Amniotic epithelial cell (primary cell): Measurements from ENCODE around the gene UNC119B.

Experiments
- DNase-seq: peaks from one replicate; pipeline ENCODE4 v3.0.0-alpha.2; 2010; ENCODE audit warnings: low read depth

The UNC119B gene

DNA sequence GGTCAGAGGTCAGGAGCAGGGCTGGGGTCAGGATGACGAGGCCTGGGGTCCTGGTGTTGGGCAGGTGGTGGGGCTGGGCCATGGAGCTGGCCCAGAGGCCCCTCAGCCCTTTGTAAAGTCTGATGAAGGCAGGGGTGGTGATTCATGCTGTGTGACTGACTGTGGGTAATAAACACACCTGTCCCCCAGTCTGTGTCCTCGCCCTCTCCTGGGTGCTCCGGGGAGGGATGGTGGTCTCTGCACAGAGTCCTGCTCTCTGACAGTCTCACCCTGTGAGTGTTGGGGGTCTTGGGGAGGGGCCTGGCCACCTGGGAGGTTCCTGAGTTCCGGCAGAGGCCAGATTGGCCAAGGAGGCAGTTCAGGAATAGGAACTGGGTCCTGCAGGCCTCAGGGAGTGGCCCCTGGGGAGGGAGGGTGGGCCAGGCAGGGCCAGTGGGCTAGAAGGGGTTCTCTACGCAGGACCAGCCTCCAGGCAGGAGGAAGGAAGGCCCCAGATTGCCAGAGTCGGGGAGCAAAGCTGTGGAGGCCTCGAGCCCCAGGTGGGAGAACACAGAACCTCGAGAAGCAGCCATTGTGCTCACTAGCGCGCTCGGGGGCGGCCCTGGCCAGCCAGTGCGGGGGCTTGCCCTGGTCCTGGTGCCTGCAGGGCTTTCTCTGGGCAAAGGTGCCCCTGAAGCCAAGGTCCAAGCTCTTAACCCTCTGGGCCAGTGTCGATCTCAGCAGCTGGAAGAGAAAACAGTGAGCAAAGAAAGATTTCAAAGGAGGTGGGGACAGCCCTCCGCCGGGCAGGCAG is 29.8 kb downstream of the UNC119B start:
- no peak for DNase-seq

DNA sequence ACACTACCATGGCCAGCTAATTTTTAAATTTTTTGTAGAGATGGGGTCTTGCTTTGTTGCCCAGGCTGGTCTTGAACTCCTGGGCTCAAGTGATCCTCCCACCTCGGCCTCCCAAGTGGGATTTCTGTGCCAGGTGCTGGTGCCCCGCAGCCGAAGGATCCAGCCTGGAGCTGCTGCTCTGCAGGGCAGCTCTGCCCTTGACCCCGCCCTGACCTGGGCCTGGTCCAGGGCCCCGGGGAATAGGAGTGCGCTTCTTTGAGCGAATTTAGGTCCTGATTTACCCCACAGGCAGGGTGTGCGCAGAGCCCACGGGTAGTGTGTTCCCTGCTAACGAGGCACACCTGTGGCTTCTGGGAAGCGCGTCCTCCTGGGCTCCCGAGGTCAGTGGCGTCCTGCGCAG is 30.6 kb downstream of the UNC119B start:
- DNase-seq, result no peak

DNA sequence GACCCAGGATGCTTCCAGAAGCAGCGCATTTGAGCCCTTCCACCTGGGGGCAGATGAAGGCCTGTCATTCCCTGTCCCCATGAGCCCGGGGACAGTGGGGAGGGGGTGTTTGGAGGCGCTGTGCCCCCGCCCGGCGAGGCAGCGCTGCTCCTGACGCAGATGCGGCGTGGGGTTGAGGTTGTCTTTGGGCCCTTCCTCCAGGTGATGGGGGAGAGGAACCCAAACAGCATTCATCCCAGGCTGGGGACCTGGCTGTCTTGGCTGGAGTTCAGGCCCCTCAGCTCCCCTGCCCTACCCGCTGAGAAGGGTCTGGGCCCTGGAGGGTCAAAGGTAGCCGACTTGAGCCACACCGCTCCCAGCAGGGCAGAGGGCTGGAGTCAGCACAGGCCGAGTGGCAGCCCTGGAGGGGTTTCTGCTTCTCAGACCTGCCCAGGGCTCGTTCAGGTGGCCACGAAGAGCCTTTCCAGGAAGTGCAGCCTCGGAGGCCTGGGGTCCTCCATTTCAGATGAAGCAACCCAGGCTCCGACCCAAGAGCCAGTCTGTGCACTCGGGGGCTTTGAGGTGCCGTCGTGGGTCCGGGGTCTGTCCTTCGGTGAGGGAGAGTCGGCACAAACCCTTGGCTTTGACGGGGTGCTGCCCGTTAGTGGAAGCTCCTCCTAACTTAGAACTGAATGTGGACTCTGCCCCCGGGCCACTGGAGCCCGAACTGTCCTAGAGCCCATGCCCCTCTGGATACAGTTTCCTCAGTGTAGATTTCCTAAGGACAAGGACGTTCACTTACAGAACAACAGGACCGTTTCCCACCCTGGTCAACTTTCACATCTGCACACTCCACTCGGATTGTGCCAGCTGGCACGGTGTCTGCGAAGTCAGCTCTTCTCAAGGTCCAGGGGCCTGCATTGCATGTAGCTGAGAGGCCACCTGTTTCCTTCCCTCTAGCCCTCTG is 31.5 kb downstream of the UNC119B start:
- DNase-seq, result no peak

DNA sequence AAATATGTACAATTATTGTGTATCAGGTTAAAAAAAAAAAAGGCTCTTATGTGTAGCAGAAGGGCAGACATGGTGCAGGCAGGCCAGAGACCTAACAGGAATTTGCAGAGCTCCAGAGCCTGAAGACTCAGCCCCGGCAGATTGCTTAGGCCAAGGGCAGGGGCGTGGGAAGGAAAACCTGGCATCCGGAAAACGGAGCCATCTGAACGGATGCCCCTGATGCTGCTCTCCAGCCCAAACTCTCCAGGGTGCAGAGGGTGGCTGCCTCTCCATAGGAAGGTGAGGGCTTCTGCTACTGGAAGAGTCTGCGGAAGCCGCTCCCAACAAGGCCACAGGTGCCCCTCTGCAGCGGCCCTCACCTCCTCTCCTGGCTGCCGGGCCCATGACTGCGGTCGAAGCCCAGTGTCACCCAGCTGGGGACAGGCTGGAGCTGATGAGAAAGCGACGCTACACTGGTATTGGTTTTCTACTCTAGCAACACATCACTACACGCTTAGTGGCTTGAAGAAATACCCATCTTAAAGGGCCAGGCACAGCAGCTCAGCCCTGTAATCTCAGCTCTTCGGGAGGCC is 34.8 kb downstream of the UNC119B start:
- DNase-seq, result no peak

DNA sequence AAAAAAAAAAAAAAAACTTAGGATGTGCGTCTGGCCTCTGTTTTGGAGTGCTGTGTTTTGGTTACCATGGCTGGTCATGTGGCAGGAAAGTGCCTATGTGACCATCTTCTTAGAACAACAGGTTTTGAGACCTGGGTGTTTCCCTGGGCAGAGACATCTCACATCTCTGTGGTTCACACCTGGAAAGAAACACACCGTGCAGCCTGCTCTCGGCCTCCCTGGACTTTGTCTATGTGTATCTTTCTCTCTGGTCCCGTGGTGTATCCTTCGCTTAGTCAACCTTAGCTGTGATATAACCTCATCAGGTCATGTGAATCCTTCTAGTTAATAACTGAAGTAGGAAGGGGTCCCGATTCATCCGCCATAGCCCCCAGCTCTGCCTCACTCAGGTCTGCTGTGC is 38.0 kb downstream of the UNC119B start:
- DNase-seq, result no peak

DNA sequence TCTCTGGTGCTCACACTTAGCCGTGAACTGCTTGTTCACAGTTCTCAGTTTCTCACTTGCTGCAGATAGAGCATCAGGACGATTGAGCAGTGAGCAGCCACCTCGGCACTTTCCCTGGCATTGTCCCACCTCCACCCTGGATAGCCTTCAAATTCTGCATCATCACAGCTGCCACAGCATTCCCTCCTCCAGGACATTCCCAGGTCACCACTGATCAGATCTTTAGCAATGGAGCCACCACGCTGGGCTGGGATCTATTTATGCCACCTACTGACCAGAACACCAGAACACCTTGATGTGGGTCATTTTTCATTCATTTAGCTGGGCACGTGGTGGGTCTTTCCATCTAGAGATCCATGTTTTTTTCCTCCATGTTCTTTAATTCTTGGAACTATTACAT is 39.0 kb downstream of the UNC119B start:
- DNase-seq, result no peak

DNA sequence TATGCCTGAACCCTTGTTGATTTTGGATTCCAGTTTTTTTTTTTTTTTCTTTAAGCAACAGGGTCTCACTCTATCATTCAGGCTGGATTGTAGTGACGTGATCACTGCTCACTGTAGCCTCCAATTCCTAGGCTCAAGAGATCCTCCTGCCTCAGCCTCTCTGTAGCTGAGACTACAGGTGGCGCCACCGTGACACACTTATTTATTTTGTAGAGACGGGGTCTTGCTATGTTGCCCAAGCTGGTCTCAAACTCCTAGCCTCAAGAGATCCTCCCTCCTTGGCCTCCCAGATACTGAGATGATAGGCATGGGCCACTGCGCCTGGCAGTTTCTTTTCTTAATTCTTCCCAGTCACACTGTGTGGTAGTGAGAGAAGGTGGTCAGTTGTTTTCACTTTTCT is 40.5 kb downstream of the UNC119B start:
- no peak for DNase-seq

DNA sequence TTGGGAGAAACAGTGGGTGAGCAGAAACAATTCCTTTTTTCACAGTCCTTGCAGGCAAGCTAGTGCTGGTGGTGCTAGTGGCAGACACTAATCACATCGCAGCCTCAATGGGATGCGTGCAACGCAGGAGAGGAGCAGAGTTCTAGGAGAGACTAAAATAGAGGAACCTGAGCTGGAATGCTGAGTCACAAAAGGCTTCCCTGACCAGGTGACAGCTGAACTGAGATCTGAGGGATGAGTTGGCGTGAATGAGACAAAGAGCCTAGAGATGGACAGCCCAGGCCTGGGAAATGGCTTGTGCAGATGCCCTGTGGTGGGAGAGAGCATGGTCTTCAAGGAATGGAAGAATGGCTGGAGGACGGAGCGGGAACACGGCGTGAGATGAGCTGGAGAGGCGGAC is 41.1 kb downstream of the UNC119B start:
- no peak for DNase-seq

DNA sequence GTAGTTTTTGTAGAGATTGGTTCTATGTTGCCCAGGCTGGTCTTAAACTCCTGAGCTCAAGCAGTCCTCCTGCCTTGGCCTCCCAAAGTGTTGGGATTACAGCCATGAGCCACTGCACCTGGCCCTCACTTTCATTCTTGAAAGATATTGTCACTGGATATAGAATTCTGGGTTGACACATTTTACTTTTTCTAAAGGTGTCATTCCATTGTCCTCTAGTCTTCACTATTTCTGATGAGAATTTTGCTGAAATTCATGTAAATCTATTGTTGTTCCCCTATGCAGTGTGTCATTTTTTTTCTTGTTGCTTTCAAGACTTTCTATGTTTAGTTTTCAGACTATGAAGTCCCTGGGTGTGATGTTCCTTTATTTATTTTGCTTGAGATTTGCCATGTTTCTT is 44.5 kb downstream of the UNC119B start:
- DNase-seq, result no peak

DNA sequence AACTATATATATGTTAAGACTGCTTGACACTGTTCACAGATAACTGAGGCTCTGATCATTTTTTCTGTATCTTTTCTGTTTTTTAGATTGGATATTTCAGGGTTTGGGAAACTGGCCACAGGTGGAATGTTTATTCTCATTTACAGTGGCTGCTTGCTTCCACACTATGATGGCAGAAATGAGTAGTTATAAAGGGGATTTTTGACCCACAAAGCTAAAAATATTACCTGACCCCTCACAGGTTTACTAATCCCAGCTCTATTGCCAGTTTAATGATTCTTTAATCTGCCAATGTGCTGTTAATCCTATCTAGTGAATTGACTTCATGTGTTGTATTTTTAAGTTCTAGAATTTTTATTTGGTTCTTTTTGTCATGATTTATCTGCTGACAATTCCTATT is 45.0 kb downstream of the UNC119B start:
- no peak for DNase-seq

DNA sequence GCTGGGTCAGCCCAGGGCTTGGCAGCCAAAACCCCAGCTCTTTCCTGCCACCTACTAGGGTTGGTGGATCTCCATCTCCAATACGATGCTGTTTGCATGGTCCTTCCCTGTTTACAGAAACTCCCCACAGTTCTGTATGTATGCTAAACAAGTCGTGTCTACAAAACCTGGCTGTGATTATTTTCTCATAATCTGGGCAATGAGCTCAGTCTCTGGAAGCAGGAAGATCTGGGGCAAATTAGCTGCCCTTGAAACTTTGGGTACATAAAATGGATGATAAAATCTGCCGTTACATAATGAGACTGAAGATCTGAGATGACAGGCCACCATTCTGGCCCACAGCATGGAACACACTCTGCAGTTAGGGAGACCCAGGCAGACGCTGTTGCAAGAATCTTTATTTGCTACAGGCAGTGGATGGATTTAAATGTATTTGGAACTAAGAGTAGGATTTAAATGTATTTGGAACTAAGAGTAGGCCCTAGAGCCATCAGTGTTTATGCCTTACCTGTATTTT is 47.0 kb downstream of the UNC119B start:
- no peak for DNase-seq

DNA sequence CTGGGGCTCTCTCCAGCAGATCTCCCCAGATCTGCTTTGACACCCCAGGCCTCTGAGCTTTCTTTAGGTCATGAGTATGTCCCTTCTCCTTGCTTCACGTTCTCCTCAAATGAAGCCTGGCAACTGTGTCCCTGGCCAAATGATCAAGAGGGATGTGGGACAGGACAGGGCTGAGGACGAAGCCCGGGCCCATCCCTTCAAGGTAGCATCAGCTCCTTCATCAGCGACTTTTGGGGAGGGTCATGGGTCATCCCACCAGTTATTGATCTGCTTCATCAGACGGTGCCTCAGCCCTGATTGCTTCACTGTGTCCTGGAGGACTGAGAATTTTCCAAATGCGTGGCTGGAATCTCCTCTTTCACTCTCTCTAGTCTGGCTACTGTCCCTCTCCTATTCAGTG is 47.7 kb downstream of the UNC119B start:
- no peak for DNase-seq

DNA sequence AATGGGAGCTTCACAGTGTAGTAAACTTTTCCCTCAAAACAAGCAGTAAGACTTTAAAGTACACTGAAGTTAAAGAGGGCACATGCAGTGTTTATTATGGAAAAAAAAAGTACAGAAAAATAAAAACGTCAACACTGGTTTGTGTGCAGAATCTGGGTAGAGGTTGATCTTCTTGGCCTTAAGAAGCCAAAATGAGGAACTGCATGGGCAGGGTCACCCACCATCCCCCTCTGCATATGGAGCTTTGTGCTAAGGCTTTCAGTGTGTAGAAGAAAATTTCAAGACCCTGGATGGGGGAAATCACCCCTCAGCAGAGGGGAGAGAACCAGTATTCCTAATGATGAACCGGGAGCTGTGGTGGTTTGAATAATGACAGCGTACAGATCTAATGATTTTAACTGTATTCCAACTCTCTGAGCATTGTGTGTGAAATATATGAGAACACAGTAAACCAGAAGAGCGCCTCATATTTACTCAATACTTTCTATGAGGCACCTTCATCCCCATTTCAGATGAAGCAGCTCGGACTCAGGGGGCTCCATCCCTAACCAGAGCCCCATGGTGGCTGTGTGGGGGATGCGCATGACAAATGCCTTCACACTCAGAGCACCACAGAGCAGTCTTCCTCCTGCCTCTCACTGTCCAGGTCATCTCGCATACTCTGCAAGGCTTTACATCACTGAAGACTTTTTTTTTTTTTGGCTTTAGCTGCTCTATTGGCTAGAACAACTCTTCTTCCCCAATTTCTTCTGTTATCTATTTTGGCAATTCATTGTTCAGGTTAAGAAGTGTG is 48.7 kb downstream of the UNC119B start:
- no peak for DNase-seq

DNA sequence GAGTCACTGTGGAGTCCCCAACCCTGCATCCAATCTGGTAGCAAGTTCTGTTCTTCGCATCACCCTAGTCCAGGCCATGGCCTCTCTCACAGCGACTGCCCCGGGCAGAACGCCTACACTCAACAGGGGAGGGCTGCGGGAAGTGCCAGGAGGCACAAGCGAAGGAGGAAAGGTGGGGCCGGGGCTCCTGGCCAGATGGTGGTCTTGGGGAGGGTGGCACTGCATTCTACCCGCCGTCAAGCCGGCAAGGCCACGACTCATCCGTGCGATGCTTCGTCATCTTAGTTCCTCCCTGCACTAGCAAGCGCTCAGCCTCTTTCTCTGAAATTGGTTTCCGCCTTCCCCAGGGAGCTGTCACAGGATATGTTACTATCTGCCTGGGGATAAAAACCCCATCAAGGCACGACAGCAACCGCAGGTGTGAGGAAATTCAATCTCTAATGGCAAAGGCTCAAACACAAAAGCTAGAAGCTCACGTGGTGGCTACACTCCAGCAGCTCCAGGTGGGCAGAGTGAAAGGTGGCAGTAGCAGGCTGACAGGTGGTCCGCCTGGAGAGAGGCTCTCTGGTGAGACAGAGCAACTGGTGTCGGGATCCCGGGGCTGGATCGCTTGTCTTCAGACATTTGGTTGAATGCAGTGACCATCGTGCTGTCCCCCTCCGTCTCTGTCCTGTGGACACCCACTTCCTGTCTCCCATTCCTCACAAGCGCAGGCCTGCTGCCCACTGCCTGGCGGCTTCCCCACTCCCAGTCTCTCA is 49.5 kb downstream of the UNC119B start:
- no peak for DNase-seq

DNA sequence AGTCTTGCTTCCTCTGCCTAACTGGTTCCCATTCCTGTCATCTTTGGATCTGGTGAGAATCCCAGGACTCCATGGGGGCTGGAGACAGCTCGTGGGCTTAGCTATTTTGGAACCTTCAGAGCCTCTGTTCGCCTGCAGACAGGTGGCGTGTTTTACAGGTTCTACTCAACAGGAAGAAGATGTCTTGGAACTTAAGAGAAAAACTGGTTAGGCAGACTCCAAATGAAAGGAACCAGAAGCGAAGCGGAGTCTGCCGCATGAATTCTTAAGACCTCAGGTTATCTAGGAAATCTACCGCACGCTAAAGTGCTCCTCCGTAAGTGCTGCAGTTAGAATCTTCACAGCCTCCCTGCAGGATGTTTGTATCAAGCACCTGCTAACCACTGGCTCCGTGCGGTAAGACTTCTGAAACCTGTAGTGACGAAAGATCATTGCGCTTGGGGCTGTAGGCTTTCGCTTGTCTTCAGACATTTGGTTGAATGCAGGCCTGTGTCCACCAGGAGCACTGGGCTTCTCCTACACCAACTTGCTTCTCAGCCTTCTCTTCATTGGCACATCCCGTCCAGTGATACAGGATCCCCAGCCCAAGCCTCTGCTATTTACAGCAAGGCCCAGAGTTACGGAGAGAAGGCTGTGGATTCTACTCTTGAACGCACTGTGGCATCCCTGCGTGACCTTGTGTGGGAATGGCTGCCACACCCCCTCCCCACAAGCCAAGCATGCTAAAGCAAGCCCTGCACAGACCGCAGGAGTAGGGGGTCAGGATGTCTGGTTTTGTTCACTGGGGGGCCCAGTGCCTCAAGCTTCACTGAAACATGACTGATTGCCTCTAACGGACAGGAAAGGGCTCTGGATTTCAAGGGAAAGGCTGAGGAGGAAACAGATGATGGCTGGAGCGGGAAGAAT is 50.3 kb downstream of the UNC119B start:
- peak; percentile 28 for DNase-seq

DNA sequence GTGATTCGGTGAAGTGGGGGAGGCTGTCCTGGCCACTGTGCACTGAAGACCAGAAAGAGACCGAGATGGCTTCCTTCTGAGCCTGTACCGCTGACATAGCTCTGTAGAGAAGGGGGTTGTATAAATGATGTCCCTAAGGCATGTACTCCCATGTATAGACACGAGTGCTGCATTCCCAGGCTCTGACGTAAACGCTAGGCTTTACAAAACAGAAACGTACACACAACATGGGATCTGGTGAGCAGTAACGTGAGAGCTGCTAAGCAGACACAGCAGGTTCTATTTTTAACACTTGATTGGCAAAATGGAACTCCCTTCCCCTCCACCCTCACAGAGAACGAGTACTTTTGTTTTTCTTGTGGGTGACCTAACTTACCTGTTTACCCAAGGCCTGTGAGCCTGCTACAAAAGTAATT is 51.3 kb downstream of the UNC119B start:
- DNase-seq, result peak; percentile 90

DNA sequence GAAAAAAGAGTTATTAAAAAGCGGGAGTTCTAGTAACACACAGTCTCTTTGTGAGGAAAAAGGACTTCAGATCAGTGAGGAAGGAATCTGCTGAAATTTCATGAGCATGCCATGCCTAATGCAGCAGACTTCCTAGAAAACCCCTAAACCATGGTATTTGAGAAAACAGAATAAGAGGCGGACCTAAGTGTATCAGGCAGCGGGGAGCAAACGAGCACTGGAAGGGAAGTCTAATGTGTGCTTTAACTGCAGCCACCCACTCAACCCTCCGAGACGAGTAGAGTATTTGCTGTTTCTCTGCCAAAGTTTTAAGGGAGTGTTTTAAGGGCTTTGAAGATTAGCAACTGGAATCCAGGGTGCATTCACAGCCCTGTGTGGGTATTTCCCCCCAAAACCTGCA is 51.8 kb downstream of the UNC119B start:
- DNase-seq, result peak; percentile 2

DNA sequence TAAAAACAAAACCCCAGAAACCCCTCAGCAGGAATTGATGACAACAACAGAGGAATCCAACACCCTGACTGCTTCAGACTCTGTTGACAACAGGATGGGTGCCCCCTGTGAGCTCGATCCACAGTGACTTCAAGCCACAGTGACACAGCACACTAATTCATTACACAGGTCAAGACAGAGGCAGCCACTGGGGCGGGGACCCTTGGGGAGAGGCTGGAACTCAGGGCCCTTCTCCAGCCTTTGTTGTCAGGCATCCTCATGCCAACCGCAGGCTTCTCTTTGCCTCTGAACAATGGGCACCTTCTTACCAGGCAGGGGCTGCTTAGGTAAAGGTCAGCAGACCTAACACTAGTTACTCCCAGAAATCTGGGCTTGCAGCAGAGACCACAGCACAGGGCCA is 53.0 kb downstream of the UNC119B start:
- no peak for DNase-seq

DNA sequence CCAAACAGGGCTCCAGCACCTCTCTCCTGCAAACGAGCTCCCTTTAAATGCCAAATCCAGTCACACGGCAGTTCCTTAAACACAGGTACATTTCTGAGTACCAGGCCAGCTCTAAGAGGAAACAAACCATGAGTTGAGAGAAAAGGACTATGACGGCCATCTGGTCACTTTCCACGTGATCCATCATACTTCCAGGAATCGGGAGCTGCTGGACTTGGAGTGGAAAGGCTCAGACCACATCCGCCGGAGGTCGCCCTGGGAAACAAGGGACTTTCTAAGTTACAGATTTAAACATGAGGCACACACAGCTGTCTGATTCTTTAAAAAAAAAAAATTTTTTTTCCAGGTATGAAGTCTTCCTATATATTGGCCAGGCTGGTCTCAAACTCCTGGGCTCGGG is 54.6 kb downstream of the UNC119B start:
- DNase-seq, result no peak

DNA sequence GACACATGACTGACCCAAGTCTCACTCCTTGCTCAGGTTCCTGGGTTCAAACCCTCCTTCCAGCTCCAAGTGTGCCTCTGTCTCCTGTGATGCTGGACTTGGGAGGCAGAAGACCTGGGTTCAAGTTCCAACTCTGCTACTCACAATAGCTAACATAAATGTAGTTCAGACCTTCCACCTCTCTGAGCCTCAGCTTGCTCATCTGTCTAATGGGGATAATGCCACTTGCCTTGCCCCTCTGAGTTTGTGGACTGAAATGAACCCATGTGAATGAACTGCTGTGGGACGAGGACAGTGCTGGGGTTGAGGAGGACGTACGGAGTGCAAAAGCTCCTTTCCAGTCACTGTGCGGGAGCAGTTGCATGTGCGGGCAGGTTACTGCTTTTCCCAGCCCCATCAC is 56.3 kb downstream of the UNC119B start:
- no peak for DNase-seq
